ENCODE results near the gene AP1M2.

Gene AP1M2

GRCh38 chr19:10625003-10625761 lies 38.1 kb upstream of the AP1M2 start, which contains the start of gene SLC44A2:
Gene SLC44A2 (plus strand): TSS chr19:10625553. CDS start chr19:10625634, 81 bp downstream.
- no peak for DNase-seq (ENCODE audit: extremely low read depth, low read depth)
- TF ChIP-seq CTCF (IDR thresholded peaks at IDR 0.05; ENCODE audit: low read depth, low read length) = no peak

DNA sequence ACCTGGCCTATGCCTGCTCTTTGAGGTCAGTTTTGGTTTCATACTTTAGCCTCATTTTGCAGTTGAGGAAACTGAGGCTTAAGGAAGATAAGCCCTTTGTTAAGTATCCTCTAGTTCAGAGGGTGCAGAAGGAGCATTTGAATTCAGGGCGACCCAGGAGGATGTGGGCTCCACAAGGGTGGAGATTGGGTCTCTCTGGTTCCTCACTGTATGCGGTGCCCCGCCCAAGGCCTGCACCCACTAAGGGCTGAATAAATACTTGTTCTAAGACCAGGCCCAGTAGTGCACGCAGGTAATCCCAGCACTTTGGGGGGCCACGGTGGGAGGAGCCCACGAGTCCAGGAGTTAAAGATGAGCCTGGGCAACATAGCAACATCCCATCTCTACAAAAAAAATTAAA lies 37.5 kb upstream of the AP1M2 start:
- no peak for DNase-seq (ENCODE audit: extremely low read depth, low read depth)
- TF ChIP-seq CTCF (IDR thresholded peaks at IDR 0.05; ENCODE audit: low read depth, low read length) = no peak

DNA sequence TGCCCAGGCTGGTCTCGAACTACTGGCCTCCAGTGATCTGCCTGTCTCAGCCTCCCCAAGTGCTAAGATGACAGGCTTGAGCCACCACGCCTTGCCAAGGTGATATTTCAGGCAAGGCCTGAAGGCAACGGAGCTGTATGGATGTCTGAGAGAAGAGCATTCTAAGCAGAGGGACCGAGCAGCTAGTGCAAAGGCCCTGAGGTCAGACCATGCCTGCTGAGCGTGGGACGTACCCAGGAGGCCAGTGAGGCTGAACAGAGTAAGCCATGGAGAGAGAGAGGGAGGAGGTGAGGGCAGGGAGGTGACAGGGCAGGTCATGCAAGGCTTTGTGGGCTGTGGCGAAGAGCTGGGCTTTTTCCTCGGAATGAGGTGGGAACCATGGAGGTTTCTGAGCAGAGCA lies 34.9 kb upstream of the AP1M2 start:
- no peak for TF ChIP-seq CTCF (IDR thresholded peaks at IDR 0.05; ENCODE audit: low read depth, low read length)
- DNase-seq (ENCODE audit: extremely low read depth, low read depth) = no peak

- no peak for DNase-seq (ENCODE audit: extremely low read depth, low read depth)
- no peak for TF ChIP-seq CTCF (IDR thresholded peaks at IDR 0.05; ENCODE audit: low read depth, low read length)
Measured at GRCh38 chr19:10620786-10621185, 33.7 kb upstream of the AP1M2 start.

DNA sequence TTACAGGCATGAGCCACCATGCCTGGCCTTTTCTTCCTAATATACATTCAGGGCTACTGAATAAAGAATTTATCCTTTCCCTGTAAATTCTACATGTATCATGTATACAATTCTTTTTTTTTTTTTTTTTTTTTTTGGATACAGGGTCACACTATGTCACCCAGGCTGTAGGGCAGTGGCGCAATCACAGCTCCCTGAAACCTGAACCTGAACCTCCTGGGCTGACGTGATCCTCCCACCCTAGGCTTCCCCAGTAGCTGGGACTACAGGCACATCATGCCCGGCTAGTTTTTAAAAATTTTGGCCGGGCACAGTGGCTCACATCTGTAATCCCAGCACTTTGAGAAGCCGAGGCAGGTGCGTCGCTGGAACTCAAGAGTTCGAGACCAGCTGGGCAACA lies 31.7 kb upstream of the AP1M2 start:
- no peak for DNase-seq (ENCODE audit: extremely low read depth, low read depth)
- TF ChIP-seq CTCF (IDR thresholded peaks at IDR 0.05; ENCODE audit: low read depth, low read length) = no peak

GRCh38 chr19:10617409-10618121 lies 30.5 kb upstream of the AP1M2 start:
- DNase-seq (ENCODE audit: extremely low read depth, low read depth) = no peak
- TF ChIP-seq CTCF (IDR thresholded peaks at IDR 0.05; ENCODE audit: low read depth, low read length) = no peak

- TF ChIP-seq CTCF (IDR thresholded peaks at IDR 0.05; ENCODE audit: low read depth, low read length) = no peak
- no peak for DNase-seq (ENCODE audit: extremely low read depth, low read depth)
Measured at GRCh38 chr19:10615429-10616023, 28.4 kb upstream of the AP1M2 start.

Measured in AG09319 (cell line).